ENCODE measurements around the gene RAB24. TPM values are rescaled to one million over a fixed set of nuclear protein-coding genes. Genes with fewer than 3 reads are reported as not detected.

The RAB24 gene
- total and polyA plus RNA-seq, 2 of the 4 experiments (the other 2 are of a cell fraction), result 18.5 to 60.8 TPM

GRCh38 chr5:177315411-177315810, 11.9 kb upstream of the RAB24 start:
- Histone ChIP-seq H4K20me1 (ENCODE audit: insufficient read depth, low read length) (peaks cover 28% of the 10 kb centered on the region), H3K4me3 (ENCODE audit: insufficient read depth, low read depth, low read length) (no peak overlapping the region), H2BK15ac (ENCODE audit: low read depth, low read length) (no peak overlapping the region), H3K14ac (replicated peaks; ENCODE audit: low read depth, low read length) (no peak overlapping the region), H3K9me1 (ENCODE audit: insufficient read depth, low read length) (0 out of 2 replicates have a peak, but pooled peaks cover 2% of the 10 kb centered on the region), H2AK9ac (replicated peaks; ENCODE audit: low read depth, low read length, poor library complexity) (peak overlapping the region; percentile 82), H3K4me1 (ENCODE audit: control insufficient read depth, insufficient read depth, low read length) (peaks cover 7% of the 10 kb centered on the region; the same call in 1 of the 2 replicates), H2BK5ac (ENCODE audit: low read depth, low read length, poor library complexity, severe bottlenecking) (no peak overlapping the region), H3K36me3 (ENCODE audit: control insufficient read depth, insufficient read depth, low read length) (no peaks in the 10 kb centered on the region), H3K27ac (ENCODE audit: insufficient read depth, low read length) (no peak overlapping the region), H3K27me3 (ENCODE audit: control insufficient read depth, insufficient read depth, low read length) (no peaks in the 10 kb centered on the region), H2BK20ac (ENCODE audit: low read depth, low read length) (no peak overlapping the region), H3K9me3 (ENCODE audit: control insufficient read depth, insufficient read depth, low read length) (no peaks in the 10 kb centered on the region), H2AK5ac (ENCODE audit: low read depth, low read length) (no peak overlapping the region), H3K18ac (ENCODE audit: low read depth, low read length) (no peak overlapping the region), H3K4ac (ENCODE audit: low read depth, low read length) (no peak overlapping the region), H3K79me1 (ENCODE audit: low read depth in 1 of 2, low read length in 2 of 2) (peaks cover 4 to 31% of the 10 kb centered on the region in 2 experiments; a peak in 3 of 4 replicates), H2BK120ac (ENCODE audit: low read depth, low read length) (no peak overlapping the region), H2AFZ (replicated peaks; ENCODE audit: low read length, poor library complexity) (no peak overlapping the region), H3K23ac (ENCODE audit: low read depth, low read length) (no peak overlapping the region), H3K56ac (ENCODE audit: extremely low read depth, insufficient read depth, low read length) (no peak overlapping the region), H4K5ac (ENCODE audit: low read depth, low read length) (no peak overlapping the region), H3K9ac (ENCODE audit: low read depth, low read length) (no peak overlapping the region), H4K91ac (ENCODE audit: insufficient read depth, low read depth, low read length) (no peak overlapping the region), H4K8ac (ENCODE audit: low read depth in 2 of 2, low read length in 2 of 2) (no peak overlapping the region), H3K4me2 (ENCODE audit: low read depth, low read length) (no peak overlapping the region)
- ChIA-PET CTCF (interaction anchor here (0.6 kb wide), 1 partner anchor 201 kb away, joined by 4 read pairs; no protein-coding TSS in a partner anchor), POLR2A (ENCODE audit: unreplicated experiment) (no interaction called here)
- 81% methylated on average over 3 of the region's 7 CpGs; no CpG with 5 or more reads in 1 of the 2 experiments for WGBS, 2 experiments (ENCODE audit: extremely low coverage in 2 of 2, insufficient read length in 1 of 2)
- DNase-seq, result no peak
- BruUV-seq (replicated peaks), result no TSS peak
- dilution Hi-C loops (cut with HindIII; ENCODE audit: low sequenced_read_pairs, unreplicated experiment), result no loop called here
- ATAC-seq (ENCODE audit: low read depth), result no peak
- in situ Hi-C loops (cut with MboI; ENCODE audit: low sequenced_read_pairs), result no loop called here
- TF ChIP-seq BHLHE40 (IDR thresholded peaks at IDR 0.05; ENCODE audit: low read depth, low read length) (no peak), SMC3 (IDR thresholded peaks at IDR 0.05; ENCODE audit: low read depth, low read length) (no peak), FOS (IDR thresholded peaks at IDR 0.05; ENCODE audit: low read depth, low read length) (no peak), CEBPB (IDR thresholded peaks at IDR 0.05; ENCODE audit: low read depth, low read length) (no peak), USF2 (IDR thresholded peaks at IDR 0.05; ENCODE audit: low read depth, low read length) (no peak), CHD1 (IDR thresholded peaks at IDR 0.05; ENCODE audit: low read depth, low read length) (no peak), POLR2A (IDR thresholded peaks at IDR 0.05; ENCODE audit: low read depth, low read length) (no peak), MXI1 (IDR thresholded peaks at IDR 0.05; ENCODE audit: borderline replicate concordance, low read depth, low read length) (no peak), MAZ (IDR thresholded peaks at IDR 0.05; ENCODE audit: borderline replicate concordance, low read depth, low read length) (no peak), MAFK (IDR thresholded peaks at IDR 0.05; ENCODE audit: low read depth, low read length) (no peak), RFX5 (IDR thresholded peaks at IDR 0.05; ENCODE audit: low read depth, low read length) (no peak), RAD21 (IDR thresholded peaks at IDR 0.05; ENCODE audit: low read length) (no peak), RCOR1 (IDR thresholded peaks at IDR 0.05; ENCODE audit: insufficient replicate concordance, low read length) (no peak), NFE2L2 (IDR thresholded peaks at IDR 0.05; ENCODE audit: low read depth, low read length) (no peak)
- TF ChIP-seq, protein P1, sequence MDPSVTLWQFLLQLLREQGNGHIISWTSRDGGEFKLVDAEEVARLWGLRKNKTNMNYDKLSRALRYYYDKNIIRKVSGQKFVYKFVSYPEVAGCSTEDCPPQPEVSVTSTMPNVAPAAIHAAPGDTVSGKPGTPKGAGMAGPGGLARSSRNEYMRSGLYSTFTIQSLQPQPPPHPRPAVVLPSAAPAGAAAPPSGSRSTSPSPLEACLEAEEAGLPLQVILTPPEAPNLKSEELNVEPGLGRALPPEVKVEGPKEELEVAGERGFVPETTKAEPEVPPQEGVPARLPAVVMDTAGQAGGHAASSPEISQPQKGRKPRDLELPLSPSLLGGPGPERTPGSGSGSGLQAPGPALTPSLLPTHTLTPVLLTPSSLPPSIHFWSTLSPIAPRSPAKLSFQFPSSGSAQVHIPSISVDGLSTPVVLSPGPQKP (IDR thresholded peaks at IDR 0.05; ENCODE audit: borderline replicate concordance, low read depth, low read length), result no peak
- TF ChIP-seq, protein P2, sequence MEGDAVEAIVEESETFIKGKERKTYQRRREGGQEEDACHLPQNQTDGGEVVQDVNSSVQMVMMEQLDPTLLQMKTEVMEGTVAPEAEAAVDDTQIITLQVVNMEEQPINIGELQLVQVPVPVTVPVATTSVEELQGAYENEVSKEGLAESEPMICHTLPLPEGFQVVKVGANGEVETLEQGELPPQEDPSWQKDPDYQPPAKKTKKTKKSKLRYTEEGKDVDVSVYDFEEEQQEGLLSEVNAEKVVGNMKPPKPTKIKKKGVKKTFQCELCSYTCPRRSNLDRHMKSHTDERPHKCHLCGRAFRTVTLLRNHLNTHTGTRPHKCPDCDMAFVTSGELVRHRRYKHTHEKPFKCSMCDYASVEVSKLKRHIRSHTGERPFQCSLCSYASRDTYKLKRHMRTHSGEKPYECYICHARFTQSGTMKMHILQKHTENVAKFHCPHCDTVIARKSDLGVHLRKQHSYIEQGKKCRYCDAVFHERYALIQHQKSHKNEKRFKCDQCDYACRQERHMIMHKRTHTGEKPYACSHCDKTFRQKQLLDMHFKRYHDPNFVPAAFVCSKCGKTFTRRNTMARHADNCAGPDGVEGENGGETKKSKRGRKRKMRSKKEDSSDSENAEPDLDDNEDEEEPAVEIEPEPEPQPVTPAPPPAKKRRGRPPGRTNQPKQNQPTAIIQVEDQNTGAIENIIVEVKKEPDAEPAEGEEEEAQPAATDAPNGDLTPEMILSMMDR (conservative IDR thresholded peaks at IDR 0.05; ENCODE audit: low read depth, low read length), result no peak
- intact Hi-C loops (cut with micrococcal nuclease), result no loop called here
